EL (cell line): Measurements from ENCODE around the gene TDRD10.
A peak's percentile ranks its signal among the peaks of the same experiment; 100 is the strongest.

Source experiments
- DNase-seq: peaks from one replicate; pipeline ENCODE4 v3.0.0-alpha.2; 2016

Gene TDRD10

GRCh38 chr1:154583773-154584172 lies 81.8 kb downstream of the TDRD10 start:
- DNase-seq, result no peak

GRCh38 chr1:154584267-154584994 lies 82.4 kb downstream of the TDRD10 start:
- DNase-seq, result no peak

DNA sequence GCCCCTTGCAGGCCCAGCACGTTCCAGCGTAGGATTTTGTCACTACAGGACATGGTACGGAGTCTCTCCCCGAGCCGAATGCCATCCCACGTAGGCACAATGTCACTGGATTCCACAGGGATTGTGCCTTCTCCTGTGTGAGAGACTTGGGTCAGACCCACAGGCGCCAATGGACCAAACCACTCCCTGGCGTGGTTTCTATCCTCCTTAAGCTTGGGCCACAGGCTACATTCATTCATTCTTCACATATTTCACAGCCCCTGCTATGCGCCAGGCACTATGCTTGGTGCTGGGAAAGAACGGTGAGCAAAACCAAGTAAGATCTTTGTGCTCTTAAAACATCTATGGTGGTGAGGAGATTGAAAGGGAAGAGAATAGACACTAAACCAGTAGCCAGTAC lies 84.2 kb downstream of the TDRD10 start:
- DNase-seq, result no peak

DNA sequence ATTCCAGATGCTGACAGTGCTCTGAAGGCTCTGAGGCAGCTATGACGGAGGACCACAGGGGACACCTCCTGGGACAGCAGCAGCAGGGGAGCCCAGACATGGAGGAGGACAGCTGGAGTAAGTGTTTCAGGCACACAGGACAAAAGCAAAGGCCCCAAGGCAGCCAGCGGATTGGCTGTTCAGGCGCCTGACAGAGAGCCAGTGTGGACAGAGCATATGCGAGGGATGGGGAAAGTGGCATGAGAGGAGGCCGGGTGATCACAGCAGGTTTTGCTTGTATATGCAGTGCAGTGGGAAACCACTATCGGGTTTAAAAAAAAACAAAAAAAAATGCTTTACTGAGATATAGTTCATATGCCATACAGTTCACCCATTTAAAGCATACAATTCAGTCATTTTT lies 84.6 kb downstream of the TDRD10 start:
- DNase-seq, result no peak

DNA sequence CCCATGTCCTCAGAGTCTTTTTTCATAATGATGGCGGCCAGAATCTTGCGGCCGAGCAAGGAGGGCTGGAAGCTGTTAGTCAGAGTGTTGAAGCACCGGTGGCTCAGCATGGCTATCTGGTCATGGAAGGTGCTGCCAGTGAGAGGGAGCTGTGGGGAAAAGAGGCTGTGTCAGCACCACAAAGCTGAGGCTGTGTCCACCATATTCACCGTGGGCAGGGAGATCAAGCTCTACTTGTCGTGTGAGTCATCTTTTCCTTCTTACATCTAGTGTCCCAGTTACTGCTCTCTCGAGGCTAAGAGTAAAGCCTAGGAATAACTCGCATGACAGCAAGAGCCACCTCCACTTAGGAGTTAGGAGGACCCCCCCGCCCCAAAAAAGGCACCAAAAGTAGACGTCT lies 87.8 kb downstream of the TDRD10 start:
- DNase-seq, result no peak

GRCh38 chr1:154590756-154591155 lies 88.7 kb downstream of the TDRD10 start:
- no peak for DNase-seq

DNA sequence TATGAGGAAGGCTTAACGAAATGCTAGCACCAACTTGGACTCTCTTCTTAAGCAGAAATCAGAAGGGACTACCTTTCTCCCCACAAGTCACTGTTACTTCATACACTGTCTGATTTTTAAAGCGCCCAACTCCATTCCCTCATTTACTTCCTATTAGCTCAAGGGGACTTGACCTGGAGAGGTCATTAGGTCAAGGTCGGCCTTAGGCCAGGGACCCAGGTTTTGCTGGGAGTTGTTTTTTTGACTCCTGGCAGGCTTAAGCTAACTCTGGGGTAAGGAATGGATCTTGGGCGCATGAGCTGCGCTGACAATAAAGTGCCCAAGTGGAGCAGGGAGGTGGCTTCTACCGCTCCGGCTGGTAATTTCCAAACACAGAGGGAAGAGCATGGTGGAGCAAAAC lies 89.2 kb downstream of the TDRD10 start:
- no peak for DNase-seq

- DNase-seq, result no peak
These were observed 91.4 kb downstream of the TDRD10 start for GRCh38 chr1:154593390-154593789.

DNA sequence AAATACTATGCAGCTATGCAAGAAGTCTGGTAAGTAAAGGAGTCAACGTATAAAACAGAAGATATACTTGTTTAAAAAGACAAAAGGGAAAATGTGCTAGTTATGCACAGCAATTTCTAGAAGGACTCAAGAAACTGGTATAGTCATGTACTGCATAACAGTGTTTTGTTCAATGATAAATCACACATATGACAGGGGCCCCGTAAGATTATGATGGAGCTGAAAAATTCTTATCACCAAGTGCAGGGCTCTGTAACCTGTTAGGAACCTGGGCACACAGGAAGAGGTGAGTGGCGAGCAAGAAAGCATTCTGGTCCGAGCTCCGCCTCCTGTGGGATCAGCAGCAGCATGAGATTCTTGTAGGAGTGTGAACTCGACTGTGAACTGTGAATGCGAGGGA lies 92.8 kb downstream of the TDRD10 start:
- DNase-seq, result no peak

GRCh38 chr1:154595621-154596020 lies 93.6 kb downstream of the TDRD10 start:
- peak; percentile 52 for DNase-seq
